Erythroblast (primary cell): Measurements from ENCODE around the gene SFXN5.
A peak's percentile ranks its signal among the peaks of the same experiment; 100 is the strongest.

ENCODE experiments used
- GATA1 ChIP-seq: IDR thresholded peaks from 2 replicates; pipeline ENCODE4 v1.6.1; 2011; ENCODE audit warnings: low read depth, mild to moderate bottlenecking, control low read depth, low read length, moderate library complexity
- POLR2A ChIP-seq: IDR thresholded peaks from 2 replicates; pipeline ENCODE4 v1.6.1; 2011; ENCODE audit warnings: mild to moderate bottlenecking, low read length

- TF ChIP-seq POLR2A (peak; percentile 34), GATA1 (no peak)
Observed at GRCh38 chr2:73069855-73070642, 1.5 kb downstream of the SFXN5 start.
